Endodermal cell (in vitro differentiated cells): Measurements from ENCODE around the gene ZCCHC4. TPM values are rescaled to one million over a fixed set of nuclear protein-coding genes. Genes with fewer than 3 reads are reported as not detected.

Source experiments
- DNase-seq: peaks from one replicate; pipeline ENCODE4 v3.0.0-alpha.2; 2017
- H3K27ac ChIP-seq: 2 replicates; pipeline ENCODE4 v1.5.1; 2013; ENCODE audit warnings: mild to moderate bottlenecking, low read depth, low read length, moderate library complexity
- H3K27me3 ChIP-seq: 2 replicates; pipeline ENCODE4 v1.6.1; 2013; ENCODE audit warnings: mild to moderate bottlenecking, low read length, moderate library complexity; ENCODE audit not compliant: insufficient read depth, control insufficient read depth, poor library complexity, severe bottlenecking
- H3K36me3 ChIP-seq: 2 replicates; pipeline ENCODE4 v1.7.0; 2013; ENCODE audit warnings: mild to moderate bottlenecking, low read length, moderate library complexity; ENCODE audit not compliant: control insufficient read depth, insufficient read depth
- H3K4me1 ChIP-seq: one replicate; pipeline ENCODE4 v1.7.0; 2013; ENCODE audit warnings: low read length; ENCODE audit not compliant: control insufficient read depth, insufficient read depth
- H3K4me3 ChIP-seq: 2 replicates; pipeline ENCODE4 v1.5.1; 2013; ENCODE audit warnings: mild to moderate bottlenecking, low read length, moderate library complexity
- H3K9ac ChIP-seq: 2 replicates; pipeline ENCODE4 v1.6.1; 2013; ENCODE audit warnings: mild to moderate bottlenecking, low read length, moderate library complexity; ENCODE audit not compliant: poor library complexity, severe bottlenecking; ENCODE audit errors: extremely low read depth
- H3K9me3 ChIP-seq: 2 replicates; pipeline ENCODE4 v1.6.1; 2013; ENCODE audit warnings: mild to moderate bottlenecking, low read length, moderate library complexity; ENCODE audit not compliant: control insufficient read depth
- H3K27ac Mint-ChIP-seq: 2 replicates; pipeline ENCODE4 v1.8.0; 2020; ENCODE audit warnings: mixed read lengths
- H3K27me3 Mint-ChIP-seq: 2 replicates; pipeline ENCODE4 v1.8.0; 2021; ENCODE audit warnings: mild to moderate bottlenecking, mixed read lengths; ENCODE audit not compliant: insufficient read depth
- H3K36me3 Mint-ChIP-seq: 2 replicates; pipeline ENCODE4 v1.8.0; 2020; ENCODE audit warnings: low read depth, mixed read lengths
- H3K4me1 Mint-ChIP-seq: 2 replicates; pipeline ENCODE4 v1.8.0; 2020; ENCODE audit warnings: mixed read lengths
- H3K4me3 Mint-ChIP-seq: 2 replicates; pipeline ENCODE4 v1.8.0; 2020; ENCODE audit warnings: mild to moderate bottlenecking, moderate library complexity, mixed read lengths
- H3K9me3 Mint-ChIP-seq: 2 replicates; pipeline ENCODE4 v1.8.0; 2020; ENCODE audit warnings: mild to moderate bottlenecking, mixed read lengths
- WGBS, 2 experiments: methylation state at CpG; one replicate each; pipeline versions ENCODE4 v1.1.5 to v1.1.7; 2013; ENCODE audit warnings: missing lambda C conversion rate in 2 of 2, mixed read lengths in 1 of 2; ENCODE audit not compliant: insufficient coverage in 1 of 2, insufficient read length in 1 of 2; 5-methylcytosine and 5-hydroxymethylcytosine counted together
- total RNA-seq, 2 donors: library from RNA; stranded (reverse); fragmentation: NEBNext Ultra II Directional in 1 of 2; extraction: Animal tissue kit (Norgen Biotek cat#: 25700) in 1 of 2; gene quantifications; 2 replicates in 1 of 2; 3 replicates in 1 of 2; pipeline ENCODE4 v1.2.1, GENCODE V29; 2021
- TF ChIP-seq, protein P1 (sequence below): fragments of 200-600 bp; sonication (generic); conservative IDR thresholded peaks from 2 replicates; pipeline ENCODE4 v1.5.0; 2021; ENCODE audit warnings: antibody characterized with exemption, mild to moderate bottlenecking

ZCCHC4 gene
- total RNA-seq, 2 donors from 2014 or later: 11.1 to 19.7 TPM

DNA sequence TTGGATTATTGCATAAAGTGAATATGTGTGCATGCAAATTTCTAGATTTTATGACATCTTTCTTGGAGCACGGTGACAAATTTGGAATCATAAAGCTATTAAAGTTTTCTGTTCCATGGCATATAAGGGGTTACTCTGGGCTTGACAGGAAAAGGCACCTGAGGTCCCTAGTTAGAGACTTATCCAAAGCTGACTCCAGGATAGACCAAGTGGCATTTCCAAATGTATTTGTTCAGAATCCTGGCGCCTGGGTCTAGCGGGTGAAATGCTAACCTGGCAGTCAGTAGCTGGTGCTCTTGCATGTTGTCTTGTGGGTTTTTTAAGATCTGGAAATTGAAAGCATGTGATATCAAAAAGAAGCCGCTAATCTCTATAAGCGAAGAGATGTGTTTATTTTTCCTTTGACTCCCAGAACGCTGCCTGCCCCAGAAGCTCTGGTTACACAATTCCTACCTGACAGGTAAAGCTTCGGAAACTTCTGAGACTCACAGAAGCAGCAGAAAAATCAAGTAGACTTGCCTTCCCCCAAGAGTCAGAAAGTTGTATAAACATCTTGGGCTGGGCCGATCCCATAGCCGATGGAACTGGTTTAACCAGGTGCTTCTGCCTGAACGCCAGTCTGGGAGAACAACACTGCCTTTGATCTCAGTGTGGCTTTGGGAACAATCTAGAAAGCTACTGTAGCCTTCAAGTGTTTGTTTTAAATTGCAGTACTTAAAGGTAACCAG is 12.9 kb upstream of the ZCCHC4 start:
- Mint-ChIP-seq H3K4me3 (no peak overlapping the region), H3K4me1 (peaks cover 9% of the 10 kb centered on the region), H3K36me3 (no peaks in the 10 kb centered on the region), H3K27me3 (no peaks in the 10 kb centered on the region), H3K9me3 (no peaks in the 10 kb centered on the region), H3K27ac (no peak overlapping the region)
- H3K36me3 ChIP-seq: no peaks in the 10 kb centered on the region
- peaks cover 3% of the 10 kb centered on the region for H3K4me1 ChIP-seq
- no peak overlapping the region for H3K4me3 ChIP-seq
- no peaks in the 10 kb centered on the region for H3K9me3 ChIP-seq
- no peaks in the 10 kb centered on the region for H3K27me3 ChIP-seq
- no peak overlapping the region for H3K27ac ChIP-seq
- WGBS, 2 experiments: 71 to 77% methylated on average over 8 to 10 of the region's 10 CpGs
- H3K9ac ChIP-seq: no peak overlapping the region
- DNase-seq: peak; percentile 60
- TF ChIP-seq, protein P1, sequence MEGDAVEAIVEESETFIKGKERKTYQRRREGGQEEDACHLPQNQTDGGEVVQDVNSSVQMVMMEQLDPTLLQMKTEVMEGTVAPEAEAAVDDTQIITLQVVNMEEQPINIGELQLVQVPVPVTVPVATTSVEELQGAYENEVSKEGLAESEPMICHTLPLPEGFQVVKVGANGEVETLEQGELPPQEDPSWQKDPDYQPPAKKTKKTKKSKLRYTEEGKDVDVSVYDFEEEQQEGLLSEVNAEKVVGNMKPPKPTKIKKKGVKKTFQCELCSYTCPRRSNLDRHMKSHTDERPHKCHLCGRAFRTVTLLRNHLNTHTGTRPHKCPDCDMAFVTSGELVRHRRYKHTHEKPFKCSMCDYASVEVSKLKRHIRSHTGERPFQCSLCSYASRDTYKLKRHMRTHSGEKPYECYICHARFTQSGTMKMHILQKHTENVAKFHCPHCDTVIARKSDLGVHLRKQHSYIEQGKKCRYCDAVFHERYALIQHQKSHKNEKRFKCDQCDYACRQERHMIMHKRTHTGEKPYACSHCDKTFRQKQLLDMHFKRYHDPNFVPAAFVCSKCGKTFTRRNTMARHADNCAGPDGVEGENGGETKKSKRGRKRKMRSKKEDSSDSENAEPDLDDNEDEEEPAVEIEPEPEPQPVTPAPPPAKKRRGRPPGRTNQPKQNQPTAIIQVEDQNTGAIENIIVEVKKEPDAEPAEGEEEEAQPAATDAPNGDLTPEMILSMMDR: no peak

DNA sequence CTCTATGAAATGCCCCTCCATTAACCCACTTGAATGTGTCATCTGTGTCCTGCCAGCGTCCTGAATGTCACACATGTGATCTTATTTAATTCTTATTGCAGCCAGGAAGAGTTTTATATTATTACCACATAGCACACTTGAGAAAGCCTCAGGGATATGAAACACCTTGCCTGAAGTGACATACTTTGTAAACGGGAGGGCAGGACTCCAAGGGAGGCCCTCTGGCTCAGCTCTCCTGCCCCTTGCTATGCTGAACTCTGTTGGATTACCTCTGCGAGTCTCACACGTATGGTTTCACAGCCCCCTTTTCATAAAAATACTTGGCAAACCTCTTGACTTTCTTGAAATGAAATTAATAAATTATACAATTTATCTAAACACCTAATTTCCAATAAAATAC is 11.1 kb upstream of the ZCCHC4 start:
- no peak overlapping the region for H3K4me3 ChIP-seq
- no peak for DNase-seq
- H3K4me3 Mint-ChIP-seq: no peak overlapping the region
- H3K27ac ChIP-seq: no peak overlapping the region
- H3K36me3 Mint-ChIP-seq: no peaks in the 10 kb centered on the region
- WGBS, 2 experiments: 85 to 86% methylated on average over 2 to 4 of the region's 4 CpGs
- no peak overlapping the region for H3K27ac Mint-ChIP-seq
- H3K9me3 ChIP-seq: no peaks in the 10 kb centered on the region
- H3K27me3 ChIP-seq: no peaks in the 10 kb centered on the region
- TF ChIP-seq, protein P1: no peak
- H3K9ac ChIP-seq: no peak overlapping the region
- no peaks in the 10 kb centered on the region for H3K27me3 Mint-ChIP-seq
- no peaks in the 10 kb centered on the region for H3K9me3 Mint-ChIP-seq
- peaks cover 9% of the 10 kb centered on the region for H3K4me1 Mint-ChIP-seq
- H3K36me3 ChIP-seq: no peaks in the 10 kb centered on the region
- H3K4me1 ChIP-seq: peaks cover 3% of the 10 kb centered on the region

DNA sequence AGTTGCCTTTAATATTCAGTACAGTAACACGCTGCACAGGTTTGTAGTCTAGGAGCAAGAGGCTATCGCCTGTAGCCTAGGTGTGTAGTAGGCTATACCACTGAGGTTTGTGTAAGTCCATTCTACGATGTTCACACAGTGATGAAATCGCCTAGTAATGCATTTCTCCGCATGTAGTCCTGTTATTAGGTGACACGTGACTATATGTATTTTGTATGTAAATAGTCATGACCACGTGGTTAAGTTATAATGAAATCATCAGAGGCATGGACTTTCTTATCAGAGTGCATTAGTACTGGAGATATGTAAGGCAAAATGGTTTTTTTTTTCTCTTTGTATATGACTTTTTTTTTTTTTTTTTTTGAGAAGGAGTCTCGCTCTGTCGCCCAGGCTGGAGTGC is 9.9 kb upstream of the ZCCHC4 start:
- Histone ChIP-seq H3K9ac (no peak overlapping the region), H3K9me3 (no peaks in the 10 kb centered on the region), H3K27me3 (no peaks in the 10 kb centered on the region), H3K36me3 (no peaks in the 10 kb centered on the region), H3K4me3 (no peak overlapping the region), H3K27ac (no peak overlapping the region), H3K4me1 (peaks cover 3% of the 10 kb centered on the region)
- Mint-ChIP-seq H3K36me3 (no peaks in the 10 kb centered on the region), H3K4me3 (no peak overlapping the region), H3K9me3 (no peaks in the 10 kb centered on the region), H3K27ac (no peak overlapping the region), H3K4me1 (peaks cover 9% of the 10 kb centered on the region), H3K27me3 (no peaks in the 10 kb centered on the region)
- TF ChIP-seq, protein P1: no peak
- DNase-seq: no peak
- 87 to 88% methylated on average over 5 to 7 of the region's 9 CpGs for WGBS, 2 experiments
